Muscle layer of duodenum (tissue), 2 donors: ENCODE measurements around the gene GSTM2.

ENCODE experiments used
- H3K27ac ChIP-seq: one replicate; pipeline ENCODE4 v1.7.0; 2013; ENCODE audit warnings: mild to moderate bottlenecking, low read length
- H3K27me3 ChIP-seq: one replicate; pipeline ENCODE4 v1.7.0; 2013; ENCODE audit warnings: low read depth, mild to moderate bottlenecking, control low read depth, low read length
- H3K36me3 ChIP-seq, 2 donors: one replicate each; pipeline ENCODE4 v1.7.0; 2013; ENCODE audit warnings: low read length in 2 of 2, control low read depth in 1 of 2, mild to moderate bottlenecking in 1 of 2; ENCODE audit not compliant: insufficient read depth in 2 of 2, control insufficient read depth in 1 of 2
- H3K4me1 ChIP-seq, 2 donors: one replicate each; pipeline ENCODE4 v1.7.0; 2013; ENCODE audit warnings: low read length in 2 of 2, mild to moderate bottlenecking in 2 of 2, control low read depth in 1 of 2, moderate library complexity in 1 of 2; ENCODE audit not compliant: insufficient read depth in 2 of 2, control insufficient read depth in 1 of 2
- H3K4me3 ChIP-seq, 2 donors: one replicate each; pipeline ENCODE4 v1.7.0; 2013; ENCODE audit warnings: low read length in 2 of 2, low read depth in 1 of 2, mild to moderate bottlenecking in 1 of 2
- H3K9me3 ChIP-seq, 2 donors: one replicate each; pipeline ENCODE4 v1.7.0; 2013; ENCODE audit warnings: low read length in 2 of 2, control low read depth in 1 of 2, mild to moderate bottlenecking in 1 of 2; ENCODE audit not compliant: control insufficient read depth in 1 of 2
- donor health status: healthy.

Gene GSTM2

GRCh38 chr1:109667452-109668122 is at the start of gene GSTM2:
Gene GSTM2, plus strand, starts transcription at chr1:109668057. Its CDS starts 59 bp downstream, at chr1:109668116.
- peaks cover 5 to 11% of the 10 kb centered on the region in 2 donors for H3K4me1 ChIP-seq
- peaks cover 3 to 7% of the 10 kb centered on the region in 2 donors for H3K36me3 ChIP-seq
- H3K27ac ChIP-seq: no peak within 1 kb of the TSS
- H3K9me3 ChIP-seq: no peaks in the 10 kb centered on the region
- no peaks in the 10 kb centered on the region for H3K27me3 ChIP-seq
- H3K4me3 ChIP-seq: peak within 1 kb of the TSS; percentile 56 to 72

GRCh38 chr1:109618661-109619575 is 48.9 kb upstream of the GSTM2 start:
- no peaks in the 10 kb centered on the region for H3K9me3 ChIP-seq
- H3K4me1 ChIP-seq: peaks cover 17 to 40% of the 10 kb centered on the region in 2 donors
- peaks cover 0 to 7% of the 10 kb centered on the region in 2 donors for H3K36me3 ChIP-seq
- peak overlapping the region; percentile 82 to 92 for H3K4me3 ChIP-seq
- peak overlapping the region; percentile 93 for H3K27ac ChIP-seq
- H3K27me3 ChIP-seq: no peaks in the 10 kb centered on the region

GRCh38 chr1:109619576-109620400 is 48.1 kb upstream of the GSTM2 start, which contains the start of the genes AMPD2 and GNAT2:
Gene AMPD2, plus strand, starts transcription at chr1:109619837. Its CDS starts 1,339 bp downstream, at chr1:109621176.
Gene GNAT2, minus strand, starts transcription at chr1:109619616. Its CDS starts 6,746 bp downstream, at chr1:109612870.
- Histone ChIP-seq H3K27me3 (no peaks in the 10 kb centered on the region), H3K4me1 (peaks cover 14 to 49% of the 10 kb centered on the region in 2 donors), H3K9me3 (no peaks in the 10 kb centered on the region), H3K36me3 (peaks cover 0 to 7% of the 10 kb centered on the region in 2 donors), H3K27ac (peak within 1 kb of the TSS; percentile 93), H3K4me3 (peak within 1 kb of the TSS; percentile 82 to 92)

- H3K27me3 ChIP-seq: no peaks in the 10 kb centered on the region
Measured at GRCh38 chr1:109620401-109620791, 47.5 kb upstream of the GSTM2 start.

DNA sequence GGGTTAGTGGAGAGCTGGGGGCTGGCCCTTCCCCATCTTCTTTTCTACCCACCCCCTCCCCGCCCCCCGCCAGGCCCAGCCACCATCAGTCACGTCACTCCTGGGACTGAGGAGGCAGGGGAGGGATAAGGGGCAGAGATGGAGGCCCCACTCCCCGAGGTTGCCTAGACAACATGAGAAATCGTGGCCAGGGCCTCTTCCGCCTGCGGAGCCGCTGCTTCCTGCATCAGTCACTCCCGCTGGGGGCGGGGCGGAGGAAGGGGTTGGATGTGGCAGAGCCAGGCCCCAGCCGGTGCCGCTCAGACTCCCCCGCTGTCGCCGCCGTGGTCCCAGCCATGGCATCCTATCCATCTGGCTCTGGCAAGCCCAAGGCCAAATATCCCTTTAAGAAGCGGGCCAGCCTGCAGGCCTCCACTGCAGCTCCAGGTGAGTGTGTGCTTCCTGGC is 47.0 kb upstream of the GSTM2 start:
- Histone ChIP-seq H3K36me3 (peaks cover under 1 to 7% of the 10 kb centered on the region in 2 donors), H3K27ac (peak overlapping the region; percentile 93), H3K9me3 (no peaks in the 10 kb centered on the region), H3K4me1 (peaks cover 14 to 55% of the 10 kb centered on the region in 2 donors), H3K27me3 (no peaks in the 10 kb centered on the region), H3K4me3 (peak overlapping the region; percentile 82 to 92)

More at GRCh38 chr1:109620401-109620791, 47.5 kb upstream of the GSTM2 start:
- no peaks in the 10 kb centered on the region for H3K9me3 ChIP-seq
- H3K4me3 ChIP-seq: peak overlapping the region; percentile 82 to 92
- peak overlapping the region; percentile 93 for H3K27ac ChIP-seq
- H3K4me1 ChIP-seq: peaks cover 14 to 55% of the 10 kb centered on the region in 2 donors
- peaks cover 0 to 7% of the 10 kb centered on the region in 2 donors for H3K36me3 ChIP-seq

DNA sequence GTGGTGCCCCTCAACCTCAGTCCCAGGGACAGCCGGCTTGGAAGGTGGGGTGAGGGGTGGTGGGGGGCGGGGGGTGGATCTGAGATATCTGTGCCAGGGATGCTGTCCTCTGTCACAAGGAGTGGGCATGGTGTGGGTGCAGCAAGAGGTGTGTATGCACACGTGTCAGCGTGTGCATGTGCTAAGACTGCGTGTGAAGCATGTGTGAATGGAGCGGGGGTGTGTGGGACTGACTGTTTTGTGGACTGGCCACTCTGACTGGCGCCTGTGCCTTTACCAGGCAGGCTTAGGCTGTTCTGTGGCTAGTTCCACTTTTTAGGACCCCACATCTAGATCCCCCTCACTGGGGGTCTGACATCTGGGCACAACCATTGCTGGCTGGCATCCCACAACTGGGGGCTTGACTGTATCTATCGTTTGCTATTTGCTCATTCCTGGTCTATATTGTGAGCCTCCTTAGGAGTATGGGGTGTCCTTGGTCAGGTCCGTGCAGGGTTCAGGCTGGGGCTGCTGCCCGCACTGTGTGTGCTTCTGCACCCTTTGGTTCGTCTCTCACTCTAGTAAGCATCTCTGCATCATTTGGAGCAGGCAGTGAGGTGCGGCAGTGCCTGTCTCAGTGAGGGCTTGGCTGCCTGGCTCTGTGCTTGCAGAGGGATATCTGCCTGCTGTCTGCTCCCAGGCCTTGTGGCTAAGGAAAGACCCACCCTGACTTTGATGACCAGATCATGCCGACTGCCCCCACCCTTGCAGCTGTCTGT is 46.3 kb upstream of the GSTM2 start:
- Histone ChIP-seq H3K4me3 (peak overlapping the region; percentile 82 to 92), H3K9me3 (no peaks in the 10 kb centered on the region), H3K27ac (no peak overlapping the region), H3K4me1 (peaks cover 14 to 55% of the 10 kb centered on the region in 2 donors), H3K27me3 (no peaks in the 10 kb centered on the region), H3K36me3 (peaks cover 8 to 10% of the 10 kb centered on the region in 2 donors)

- peaks cover 14 to 55% of the 10 kb centered on the region in 2 donors for H3K4me1 ChIP-seq
Measured at GRCh38 chr1:109622137-109622892, 45.5 kb upstream of the GSTM2 start.

GRCh38 chr1:109622895-109623294 is 45.0 kb upstream of the GSTM2 start:
- H3K27ac ChIP-seq: no peak overlapping the region
- H3K36me3 ChIP-seq: peaks cover 19 to 24% of the 10 kb centered on the region in 2 donors
- no peaks in the 10 kb centered on the region for H3K9me3 ChIP-seq
- peaks cover 14 to 55% of the 10 kb centered on the region in 2 donors for H3K4me1 ChIP-seq
- no peak overlapping the region for H3K4me3 ChIP-seq
- no peaks in the 10 kb centered on the region for H3K27me3 ChIP-seq

More at GRCh38 chr1:109622137-109622892, 45.5 kb upstream of the GSTM2 start:
- Histone ChIP-seq H3K36me3 (peaks cover 15 to 18% of the 10 kb centered on the region in 2 donors), H3K4me3 (peak overlapping the region in 1 of 2 donors; percentile 82), H3K27ac (no peak overlapping the region), H3K9me3 (no peaks in the 10 kb centered on the region), H3K27me3 (no peaks in the 10 kb centered on the region)

DNA sequence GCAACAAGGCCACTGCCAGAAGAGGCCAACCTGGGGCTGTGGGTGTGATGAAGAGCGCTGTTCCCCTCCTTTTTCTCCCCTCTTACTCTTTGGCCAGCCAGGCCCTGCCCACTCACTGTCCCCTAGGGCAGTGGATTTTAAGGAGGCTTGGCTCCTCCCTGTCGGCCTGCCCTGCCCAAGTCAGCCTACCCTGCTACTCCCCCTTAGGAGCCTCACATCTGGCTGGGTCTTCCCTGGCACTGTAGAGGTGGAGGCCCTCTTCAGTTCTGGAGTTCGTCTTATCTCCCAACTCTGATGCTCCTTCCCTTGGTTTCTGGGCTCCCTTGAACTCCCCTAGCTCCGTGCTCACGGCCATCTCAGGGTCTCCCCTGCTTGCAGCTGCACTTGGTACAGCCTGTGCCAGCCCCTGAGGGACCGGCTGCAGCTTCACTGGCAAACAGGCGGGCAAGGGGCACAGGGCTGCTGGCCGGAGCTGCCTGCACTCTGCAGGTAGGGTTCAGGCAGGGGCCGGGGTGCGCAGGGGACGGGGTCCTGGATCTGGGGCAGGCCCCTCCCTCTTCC is 44.2 kb upstream of the GSTM2 start:
- Histone ChIP-seq H3K4me3 (peak overlapping the region in 1 of 2 donors; percentile 22), H3K36me3 (peaks cover 26 to 31% of the 10 kb centered on the region in 2 donors), H3K4me1 (peaks cover 14 to 54% of the 10 kb centered on the region in 2 donors), H3K27me3 (no peaks in the 10 kb centered on the region), H3K9me3 (no peaks in the 10 kb centered on the region), H3K27ac (no peak overlapping the region)
